Endodermal cell (in vitro differentiated cells): ENCODE results near the gene DSE. TPM values are rescaled to one million over a fixed set of nuclear protein-coding genes. Genes with fewer than 3 reads are reported as not detected.
A peak's percentile ranks its signal among the peaks of the same experiment; 100 is the strongest.

Source experiments
- DNase-seq: peaks from one replicate; pipeline ENCODE4 v3.0.0-alpha.2; 2017
- H3K27ac ChIP-seq: 2 replicates; pipeline ENCODE4 v1.5.1; 2013; ENCODE audit warnings: mild to moderate bottlenecking, low read depth, low read length, moderate library complexity
- H3K27me3 ChIP-seq: 2 replicates; pipeline ENCODE4 v1.6.1; 2013; ENCODE audit warnings: mild to moderate bottlenecking, low read length, moderate library complexity; ENCODE audit not compliant: insufficient read depth, control insufficient read depth, poor library complexity, severe bottlenecking
- H3K36me3 ChIP-seq: 2 replicates; pipeline ENCODE4 v1.7.0; 2013; ENCODE audit warnings: mild to moderate bottlenecking, low read length, moderate library complexity; ENCODE audit not compliant: control insufficient read depth, insufficient read depth
- H3K4me1 ChIP-seq: one replicate; pipeline ENCODE4 v1.7.0; 2013; ENCODE audit warnings: low read length; ENCODE audit not compliant: control insufficient read depth, insufficient read depth
- H3K4me3 ChIP-seq: 2 replicates; pipeline ENCODE4 v1.5.1; 2013; ENCODE audit warnings: mild to moderate bottlenecking, low read length, moderate library complexity
- H3K9ac ChIP-seq: 2 replicates; pipeline ENCODE4 v1.6.1; 2013; ENCODE audit warnings: mild to moderate bottlenecking, low read length, moderate library complexity; ENCODE audit not compliant: poor library complexity, severe bottlenecking; ENCODE audit errors: extremely low read depth
- H3K9me3 ChIP-seq: 2 replicates; pipeline ENCODE4 v1.6.1; 2013; ENCODE audit warnings: mild to moderate bottlenecking, low read length, moderate library complexity; ENCODE audit not compliant: control insufficient read depth
- H3K27ac Mint-ChIP-seq: 2 replicates; pipeline ENCODE4 v1.8.0; 2020; ENCODE audit warnings: mixed read lengths
- H3K27me3 Mint-ChIP-seq: 2 replicates; pipeline ENCODE4 v1.8.0; 2021; ENCODE audit warnings: mild to moderate bottlenecking, mixed read lengths; ENCODE audit not compliant: insufficient read depth
- H3K36me3 Mint-ChIP-seq: 2 replicates; pipeline ENCODE4 v1.8.0; 2020; ENCODE audit warnings: low read depth, mixed read lengths
- H3K4me1 Mint-ChIP-seq: 2 replicates; pipeline ENCODE4 v1.8.0; 2020; ENCODE audit warnings: mixed read lengths
- H3K4me3 Mint-ChIP-seq: 2 replicates; pipeline ENCODE4 v1.8.0; 2020; ENCODE audit warnings: mild to moderate bottlenecking, moderate library complexity, mixed read lengths
- H3K9me3 Mint-ChIP-seq: 2 replicates; pipeline ENCODE4 v1.8.0; 2020; ENCODE audit warnings: mild to moderate bottlenecking, mixed read lengths
- WGBS, 2 experiments: methylation state at CpG; one replicate each; pipeline versions ENCODE4 v1.1.5 to v1.1.7; 2013; ENCODE audit warnings: missing lambda C conversion rate in 2 of 2, mixed read lengths in 1 of 2; ENCODE audit not compliant: insufficient coverage in 1 of 2, insufficient read length in 1 of 2; 5-methylcytosine and 5-hydroxymethylcytosine counted together
- total RNA-seq, 2 donors: library from RNA; stranded (reverse); fragmentation: NEBNext Ultra II Directional in 1 of 2; extraction: Animal tissue kit (Norgen Biotek cat#: 25700) in 1 of 2; gene quantifications; 2 replicates in 1 of 2; 3 replicates in 1 of 2; pipeline ENCODE4 v1.2.1, GENCODE V29; 2021
- TF ChIP-seq, protein P1 (sequence below): fragments of 200-600 bp; sonication (generic); conservative IDR thresholded peaks from 2 replicates; pipeline ENCODE4 v1.5.0; 2021; ENCODE audit warnings: antibody characterized with exemption, mild to moderate bottlenecking

Gene DSE
- total RNA-seq, 2 donors from 2014 or later = 42.3 to 44.3 TPM

DNA sequence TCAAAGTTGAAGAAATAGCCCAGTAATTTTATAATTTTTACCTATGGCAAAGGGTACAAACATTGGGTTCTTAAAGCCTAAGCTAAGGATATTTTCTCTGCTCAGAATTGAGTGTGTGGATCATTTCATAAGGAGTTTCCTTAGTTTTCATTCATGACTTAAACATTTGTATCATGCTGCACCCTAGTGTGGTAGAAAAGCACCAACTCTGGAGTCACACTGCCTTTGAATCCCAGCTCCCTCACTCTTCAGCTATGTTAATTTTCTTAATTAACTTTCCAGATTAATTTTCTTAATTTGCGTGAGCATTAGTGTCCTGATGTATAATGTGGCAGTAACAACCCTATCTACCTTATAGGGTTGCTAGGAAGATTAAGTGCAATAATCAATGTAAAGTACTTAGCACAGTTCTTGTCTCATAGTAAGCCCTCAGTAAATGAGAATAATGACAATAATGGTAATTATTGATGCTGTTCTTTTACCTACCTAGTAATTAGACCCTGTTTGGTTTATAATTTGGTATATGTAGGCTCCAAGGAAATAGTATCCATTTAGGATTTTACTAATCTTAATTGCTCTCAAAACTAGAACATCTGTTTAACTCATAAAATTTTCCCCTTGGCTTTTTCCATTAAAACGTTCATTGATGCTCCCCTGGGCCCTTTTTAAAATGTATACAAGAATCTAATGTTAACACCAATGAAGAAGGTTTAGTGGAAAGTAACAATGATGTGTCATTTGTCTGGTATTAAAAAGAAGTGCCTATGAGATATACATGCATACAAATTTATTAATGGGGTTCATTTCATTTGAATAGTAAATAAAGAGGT is 31.6 kb downstream of the DSE start:
- TF ChIP-seq, protein P1, sequence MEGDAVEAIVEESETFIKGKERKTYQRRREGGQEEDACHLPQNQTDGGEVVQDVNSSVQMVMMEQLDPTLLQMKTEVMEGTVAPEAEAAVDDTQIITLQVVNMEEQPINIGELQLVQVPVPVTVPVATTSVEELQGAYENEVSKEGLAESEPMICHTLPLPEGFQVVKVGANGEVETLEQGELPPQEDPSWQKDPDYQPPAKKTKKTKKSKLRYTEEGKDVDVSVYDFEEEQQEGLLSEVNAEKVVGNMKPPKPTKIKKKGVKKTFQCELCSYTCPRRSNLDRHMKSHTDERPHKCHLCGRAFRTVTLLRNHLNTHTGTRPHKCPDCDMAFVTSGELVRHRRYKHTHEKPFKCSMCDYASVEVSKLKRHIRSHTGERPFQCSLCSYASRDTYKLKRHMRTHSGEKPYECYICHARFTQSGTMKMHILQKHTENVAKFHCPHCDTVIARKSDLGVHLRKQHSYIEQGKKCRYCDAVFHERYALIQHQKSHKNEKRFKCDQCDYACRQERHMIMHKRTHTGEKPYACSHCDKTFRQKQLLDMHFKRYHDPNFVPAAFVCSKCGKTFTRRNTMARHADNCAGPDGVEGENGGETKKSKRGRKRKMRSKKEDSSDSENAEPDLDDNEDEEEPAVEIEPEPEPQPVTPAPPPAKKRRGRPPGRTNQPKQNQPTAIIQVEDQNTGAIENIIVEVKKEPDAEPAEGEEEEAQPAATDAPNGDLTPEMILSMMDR = no peak
- no peaks in the 10 kb centered on the region for H3K9me3 ChIP-seq
- H3K9me3 Mint-ChIP-seq = no peaks in the 10 kb centered on the region
- DNase-seq = no peak
- H3K4me1 Mint-ChIP-seq = peaks cover 13% of the 10 kb centered on the region
- 89% methylated on average over 2 of the region's 2 CpGs; no CpG with 5 or more reads in 1 of the 2 experiments for WGBS, 2 experiments
- no peak overlapping the region for H3K4me3 Mint-ChIP-seq
- H3K27me3 Mint-ChIP-seq = no peaks in the 10 kb centered on the region
- H3K27ac Mint-ChIP-seq = no peak overlapping the region
- no peak overlapping the region for H3K27ac ChIP-seq
- H3K4me1 ChIP-seq = no peaks in the 10 kb centered on the region
- H3K36me3 Mint-ChIP-seq = peaks cover 8% of the 10 kb centered on the region
- no peak overlapping the region for H3K4me3 ChIP-seq
- H3K36me3 ChIP-seq = no peaks in the 10 kb centered on the region
- no peaks in the 10 kb centered on the region for H3K27me3 ChIP-seq
- H3K9ac ChIP-seq = no peak overlapping the region

DNA sequence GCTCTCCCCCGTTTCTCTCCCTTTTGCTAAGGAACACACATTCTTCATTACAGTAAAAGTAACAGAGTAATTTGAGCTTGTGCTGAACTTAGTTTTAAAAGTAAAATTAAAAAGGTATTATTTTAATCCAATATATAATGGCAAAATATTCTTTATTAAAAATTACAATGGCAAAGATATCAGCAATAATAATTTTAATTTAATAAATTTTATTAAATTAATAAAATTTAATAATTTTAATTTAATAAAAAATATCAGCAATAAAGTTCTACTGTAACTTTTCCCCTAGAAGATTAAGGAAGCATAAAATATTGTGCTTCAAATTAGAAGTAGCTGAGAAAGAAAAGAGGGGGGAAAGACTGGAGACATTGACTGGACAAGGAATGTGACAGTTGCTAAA is 32.5 kb downstream of the DSE start:
- no peak overlapping the region for H3K27ac Mint-ChIP-seq
- H3K9me3 Mint-ChIP-seq = no peaks in the 10 kb centered on the region
- WGBS, 2 experiments = 33% methylated on average over 1 of the region's 1 CpG; no CpG with 5 or more reads in 1 of the 2 experiments

DNA sequence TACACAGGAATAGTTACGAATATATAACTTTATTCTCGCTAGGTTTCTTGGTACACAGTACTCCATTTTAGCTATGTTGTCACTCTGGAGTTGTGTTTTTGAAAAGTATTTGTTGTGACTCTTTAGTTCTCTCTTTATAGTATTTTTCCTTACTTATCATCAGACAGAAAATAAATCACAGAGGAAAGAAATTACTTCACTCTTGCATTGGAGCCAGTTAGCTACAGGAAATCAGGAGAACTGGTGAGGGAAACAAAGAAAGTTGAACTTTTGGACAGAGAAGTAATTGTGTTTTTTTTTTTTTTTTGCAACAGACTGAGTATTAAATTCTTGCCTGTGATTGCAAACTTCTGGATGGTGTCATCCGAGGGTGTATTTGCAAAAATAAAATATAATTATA is 33.9 kb downstream of the DSE start:
- no peak for DNase-seq
- peak overlapping the region; percentile 22 for H3K27ac ChIP-seq
- Mint-ChIP-seq H3K4me1 (peaks cover 13% of the 10 kb centered on the region), H3K27me3 (no peaks in the 10 kb centered on the region), H3K9me3 (no peaks in the 10 kb centered on the region), H3K4me3 (no peak overlapping the region), H3K27ac (no peak overlapping the region), H3K36me3 (peaks cover 7% of the 10 kb centered on the region)
- no peaks in the 10 kb centered on the region for H3K27me3 ChIP-seq
- H3K36me3 ChIP-seq = no peaks in the 10 kb centered on the region
- TF ChIP-seq, protein P1 = no peak
- no peak overlapping the region for H3K9ac ChIP-seq
- no peaks in the 10 kb centered on the region for H3K4me1 ChIP-seq
- H3K4me3 ChIP-seq = no peak overlapping the region
- H3K9me3 ChIP-seq = no peaks in the 10 kb centered on the region
- 100% methylated on average over 2 of the region's 3 CpGs; no CpG with 5 or more reads in 1 of the 2 experiments for WGBS, 2 experiments

More for the DNA sequence above, 32.5 kb downstream of the DSE start:
- H3K9ac ChIP-seq = no peak overlapping the region
- TF ChIP-seq, protein P1 = no peak
- Mint-ChIP-seq H3K4me1 (peaks cover 13% of the 10 kb centered on the region), H3K27me3 (no peaks in the 10 kb centered on the region), H3K4me3 (no peak overlapping the region), H3K36me3 (peaks cover 8% of the 10 kb centered on the region)
- no peak overlapping the region for H3K4me3 ChIP-seq
- DNase-seq = no peak
- H3K36me3 ChIP-seq = no peaks in the 10 kb centered on the region
- H3K27ac ChIP-seq = no peak overlapping the region
- no peaks in the 10 kb centered on the region for H3K9me3 ChIP-seq
- H3K4me1 ChIP-seq = no peaks in the 10 kb centered on the region
- H3K27me3 ChIP-seq = no peaks in the 10 kb centered on the region
